K562 (cell line): ENCODE data around the gene ATXN7L1. TPM values are rescaled to one million over a fixed set of nuclear protein-coding genes. Genes with fewer than 3 reads are reported as not detected.

Source experiments
- ATAC-seq: fragments of 200-7000 bp; cut with Tn5 transposase; 3 replicates; pipeline ENCODE4 v1.9.1; 2020; ENCODE audit warnings: moderate library complexity
- BruUV-seq: library from RNA; stranded (reverse); fragments of 400-500 nt; replicated peaks from 2 replicates; lab custom pipeline; 2021; lab: Mats Ljungman, UMichigan
- CTCF ChIA-PET: fragments of 300-600 bp; formaldehyde crosslinking; extraction: SDS; loops from one replicate; lab custom pipeline; 2021; ENCODE audit warnings: low intra/inter-chr PET ratio; lab: Yijun Ruan, JAX
- POLR2A ChIA-PET: fragments of 300-600, 350-650 bp; sonication (Branson Sonifier 250); formaldehyde crosslinking; extraction: SDS; loops from one replicate; lab custom pipeline; 2021; ENCODE audit warnings: antibody characterized with exemption, inconsistent platforms; lab: Yijun Ruan, JAX
- DNase-seq, 4 experiments: peaks; one replicate each; pipeline versions ENCODE4 v3.0.0 to v3.0.0-alpha.2; 2011 to 2018; ENCODE audit warnings: low spot score in 3 of 4, mixed read lengths in 3 of 4; ENCODE audit errors: extremely low read depth in 1 of 4
- FAIRE-seq: peaks from 2 replicates; lab custom pipeline; 2011; peaks lifted over from hg19 to GRCh38; lab: Jason Lieb, UNC
- H2AFZ ChIP-seq: 2 replicates; pipeline ENCODE4 v1.6.0; 2011; ENCODE audit warnings: low read depth, low read length, control low read depth, inconsistent platforms
- H3K27ac ChIP-seq: fragments of 200-600 bp; 3 replicates; pipeline ENCODE4 v1.8.0; 2011; ENCODE audit warnings: low read depth, mild to moderate bottlenecking, control low read depth, inconsistent platforms, low read length, moderate library complexity, mixed read lengths; ENCODE audit errors: extremely low read depth
- H3K27me3 ChIP-seq, 2 experiments: fragments of 300-600 bp in 1 of 2; 2 replicates in 1 of 2; 3 replicates in 1 of 2; pipeline versions ENCODE4 v1.6.0 to v1.8.0; 2011; ENCODE audit warnings: inconsistent platforms in 2 of 2, low read length in 2 of 2, mild to moderate bottlenecking in 1 of 2, mixed read lengths in 1 of 2, moderate library complexity in 1 of 2; ENCODE audit not compliant: control insufficient read depth in 2 of 2, insufficient read depth in 2 of 2
- H3K36me3 ChIP-seq: fragments of 300-600 bp; 3 replicates; pipeline ENCODE4 v1.8.0; 2011; ENCODE audit warnings: mild to moderate bottlenecking, low read length, inconsistent platforms; ENCODE audit not compliant: control insufficient read depth, insufficient read depth
- H3K4me1 ChIP-seq, 2 experiments: fragments of 200-600 bp in 1 of 2; replicated peaks in 1 of 2; 2 replicates in 1 of 2; 3 replicates in 1 of 2; pipeline versions ENCODE4 v1.5.1 to v1.8.0; 2011; ENCODE audit warnings: inconsistent platforms in 2 of 2, low read length in 2 of 2, mild to moderate bottlenecking in 1 of 2, mixed read lengths in 1 of 2, moderate library complexity in 1 of 2; ENCODE audit not compliant: control insufficient read depth in 2 of 2, insufficient read depth in 2 of 2
- H3K4me2 ChIP-seq: 2 replicates; pipeline ENCODE4 v1.6.1; 2011; ENCODE audit warnings: low read length, control low read depth, inconsistent platforms, mixed read lengths; ENCODE audit not compliant: insufficient read depth
- H3K4me3 ChIP-seq: fragments of 200-600 bp; sonication (generic), shearing (Covaris generic); 2 replicates; pipeline ENCODE4 v1.5.1; 2016; ENCODE audit warnings: control low read depth, inconsistent platforms
- H3K79me2 ChIP-seq: fragments of 200-600 bp; 3 replicates; pipeline ENCODE4 v1.8.0; 2011; ENCODE audit warnings: low read length, inconsistent platforms; ENCODE audit not compliant: control insufficient read depth, insufficient read depth
- H3K9ac ChIP-seq, 2 experiments: 2 replicates each; pipeline versions ENCODE4 v1.6.0 to v1.6.1; 2011; ENCODE audit warnings: low read depth in 2 of 2, low read length in 2 of 2, control low read depth in 1 of 2, inconsistent platforms in 1 of 2, mild to moderate bottlenecking in 1 of 2, mixed read lengths in 1 of 2; ENCODE audit not compliant: insufficient read depth in 1 of 2
- H3K9me1 ChIP-seq: one replicate; pipeline ENCODE4 v1.6.0; 2011; ENCODE audit warnings: inconsistent platforms, mild to moderate bottlenecking, low read length, moderate library complexity; ENCODE audit not compliant: control insufficient read depth, insufficient read depth
- H3K9me3 ChIP-seq: replicated peaks from 2 replicates; pipeline ENCODE4 v1.5.1; 2011; ENCODE audit warnings: low read depth, low read length, inconsistent platforms; ENCODE audit not compliant: control insufficient read depth, insufficient read depth
- H4K20me1 ChIP-seq: replicated peaks from 2 replicates; pipeline ENCODE4 v1.6.1; 2011; ENCODE audit warnings: low read length, inconsistent platforms, mixed read lengths; ENCODE audit not compliant: control insufficient read depth, insufficient read depth
- EGR1 ChIP-seq: fragments of 450-650 bp; conservative IDR thresholded peaks from 2 replicates; pipeline ENCODE4 v1.6.1; 2017; ENCODE audit warnings: mild to moderate bottlenecking
- FOXM1 ChIP-seq, 2 experiments: fragments of 450-650 bp in 1 of 2; sonication (generic) in 1 of 2; formaldehyde crosslinking in 1 of 2; IDR thresholded peaks; 2 replicates each; pipeline versions ENCODE4 v1.6.1 to v1.9.0; 2017 to 2022; ENCODE audit warnings: low read depth in 2 of 2, mild to moderate bottlenecking in 2 of 2, missing genetic modification reagents in 1 of 2, moderate library complexity in 1 of 2
- MIER1 ChIP-seq: fragments of 450-650 bp; IDR thresholded peaks from 2 replicates; pipeline ENCODE4 v1.6.1; 2016; ENCODE audit warnings: antibody characterized with exemption, mild to moderate bottlenecking, low read depth
- NCOA1 ChIP-seq: fragments of 450-650 bp; IDR thresholded peaks from 2 replicates; pipeline ENCODE4 v1.6.1; 2016; ENCODE audit warnings: low read depth
- U2AF2 ChIP-seq: fragments of 200-400 bp; formaldehyde crosslinking; optimal IDR thresholded peaks from 2 replicates; pipeline ENCODE3; 2017; ENCODE audit warnings: low read depth, mild to moderate bottlenecking, low read length
- XRCC3 ChIP-seq: fragments of 450-650 bp; IDR thresholded peaks from 2 replicates; pipeline ENCODE4 v1.6.1; 2017; ENCODE audit warnings: mild to moderate bottlenecking, moderate library complexity
- ZBTB43 ChIP-seq: sonication (generic); formaldehyde crosslinking; IDR thresholded peaks from 2 replicates; pipeline ENCODE4 v1.8.0; 2023; ENCODE audit warnings: mild to moderate bottlenecking, missing genetic modification reagents
- in situ Hi-C: fragments of 300-500 bp; cut with MboI; formaldehyde crosslinking; loops from 4 replicates; pipeline ENCODE4 v1.15.0; 2018; ENCODE audit warnings: inconsistent platforms, mixed read lengths
- intact Hi-C: fragments of 100-400 bp; cut with micrococcal nuclease; formaldehyde crosslinking; loops from 2 replicates; pipeline ENCODE4 v1.14.2; 2022
- polyA plus RNA-seq, 8 experiments: library from polyadenylated mRNA; depleted of rRNA in 4 of 8; stranded (reverse) in 5 of 8; unstranded in 3 of 8; fragments of >200 nt; fragmentation: Nextera tagmentation in 2 of 8; fragmentation: Illumina TruSeq in 1 of 8; extraction: Ambion mirVana in 2 of 8; extraction: Trizol in 1 of 8; gene quantifications; 2 replicates each; pipeline versions ENCODE4 v1.2.1 to v1.2.3, GENCODE V29; 2011 to 2014; ENCODE audit warnings: inconsistent platforms in 1 of 8, missing spikeins in 1 of 8
- total RNA-seq, 7 experiments: library from RNA; depleted of rRNA in 6 of 7; stranded (reverse); fragments of >200 nt in 6 of 7; fragmentation: Illumina TruSeq in 2 of 7; extraction: Trizol in 2 of 7; gene quantifications; 2 replicates each; pipeline versions ENCODE4 v1.2.1 to v1.2.3, GENCODE V29; 2011 to 2021; ENCODE audit warnings: low replicate concordance in 1 of 7

Gene ATXN7L1
- total and polyA plus RNA-seq, 9 of the 15 experiments (the other 6 are each of a cell fraction or from before 2014, with no cell fraction given), result 6.6 to 13.7 (median 10.7) TPM

DNA sequence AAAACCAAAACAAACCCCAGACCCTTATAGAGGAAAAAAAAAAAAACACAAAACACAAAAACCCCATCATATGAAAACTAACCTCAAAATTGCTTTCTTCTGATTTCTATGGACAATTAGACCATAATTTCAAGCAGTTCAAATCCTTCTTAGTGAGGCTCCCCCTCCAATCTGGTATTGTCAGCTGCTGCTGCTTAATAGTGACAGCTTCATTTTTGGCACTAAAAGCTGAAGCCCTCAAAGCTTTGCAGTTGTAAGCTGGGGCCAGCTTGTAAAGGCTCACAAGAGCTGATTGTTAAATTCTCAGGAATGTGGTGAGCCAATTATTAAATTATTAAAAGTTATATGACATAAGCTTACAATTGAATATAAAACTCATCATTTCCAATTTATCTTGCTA is 21.9 kb downstream of the ATXN7L1 start:
- Histone ChIP-seq H3K4me1 (no peaks in the 10 kb centered on the region), H3K4me3 (no peak overlapping the region), H3K4me2 (no peak overlapping the region), H3K27me3 (peaks cover 0 to 6% of the 10 kb centered on the region in 2 experiments; a peak in 2 of 5 replicates), H3K27ac (no peak overlapping the region), H3K79me2 (no peaks in the 10 kb centered on the region), H3K9me3 (no peaks in the 10 kb centered on the region), H4K20me1 (peaks cover 30% of the 10 kb centered on the region), H2AFZ (no peak overlapping the region), H3K9ac (no peak overlapping the region), H3K36me3 (no peaks in the 10 kb centered on the region), H3K9me1 (no peaks in the 10 kb centered on the region)
- no peak for DNase-seq
- FAIRE-seq, result no peak
- no peak for ATAC-seq
- TF ChIP-seq U2AF2 (no peak), FOXM1 (IDR thresholded peaks at IDR 0.05; ENCODE audit: low read depth) (no peak), FOXM1 (CRISPR knock-in tag; IDR thresholded peaks at IDR 0.05; ENCODE audit: low read depth) (no peak), XRCC3 (no peak), NCOA1 (no peak), ZBTB43 (CRISPR knock-in tag) (no peak), MIER1 (no peak), EGR1 (no peak)
- in situ Hi-C loops, result no loop called here
- ChIA-PET CTCF (no interaction called here), POLR2A (interaction anchor here (0.7 to 2.1 kb wide), 2 partner anchors 10 to 22 kb away, joined by 3 to 7 read pairs; partner anchors contain the start of gene ATXN7L1)
- intact Hi-C loops, result no loop called here
- BruUV-seq, result no TSS peak
